IMR-90 (cell line): Measurements from ENCODE around the gene RTP5. TPM values are rescaled to one million over a fixed set of nuclear protein-coding genes. Genes with fewer than 3 reads are reported as not detected.

Experiments
- ATAC-seq: fragments of 200-7000 bp; cut with Tn5 transposase; 2 replicates; pipeline ENCODE4 v1.9.1; 2020; ENCODE audit warnings: low read depth, mild to moderate bottlenecking, moderate library complexity
- BruUV-seq: library from RNA; stranded (reverse); fragments of 400-500 nt; replicated peaks from 2 replicates; lab custom pipeline; 2021; lab: Mats Ljungman, UMichigan
- CTCF ChIA-PET: fragments of 300-600 bp; formaldehyde crosslinking; extraction: SDS; loops from one replicate; lab custom pipeline; 2021; ENCODE audit warnings: antibody characterized with exemption; lab: Yijun Ruan, JAX
- POLR2A ChIA-PET: fragments of 300-600 bp; sonication (Branson Sonifier 250); formaldehyde crosslinking; loops from one replicate; lab custom pipeline; 2022; ENCODE audit warnings: antibody characterized with exemption; ENCODE audit not compliant: unreplicated experiment; lab: Charles Lee
- DNase-seq: peaks from one replicate; pipeline ENCODE4 v3.0.0; 2013
- H2AFZ ChIP-seq: replicated peaks from 2 replicates; pipeline ENCODE3; 2013; ENCODE audit warnings: low read length, mild to moderate bottlenecking; ENCODE audit not compliant: poor library complexity
- H2AK5ac ChIP-seq: 2 replicates; pipeline ENCODE4 v1.6.1; 2013; ENCODE audit warnings: low read depth, low read length, inconsistent platforms
- H2AK9ac ChIP-seq: replicated peaks from 2 replicates; pipeline ENCODE3; 2013; ENCODE audit warnings: mild to moderate bottlenecking, low read depth, low read length, moderate library complexity; ENCODE audit not compliant: poor library complexity
- H2BK120ac ChIP-seq: 2 replicates; pipeline ENCODE4 v1.6.1; 2013; ENCODE audit warnings: low read depth, low read length, inconsistent platforms
- H2BK15ac ChIP-seq: 3 replicates; pipeline ENCODE4 v1.6.1; 2013; ENCODE audit warnings: low read depth, low read length, inconsistent platforms
- H2BK20ac ChIP-seq: 2 replicates; pipeline ENCODE4 v1.6.1; 2013; ENCODE audit warnings: low read depth, mild to moderate bottlenecking, inconsistent platforms, low read length, moderate library complexity
- H2BK5ac ChIP-seq: 2 replicates; pipeline ENCODE4 v1.6.1; 2013; ENCODE audit warnings: mild to moderate bottlenecking, low read depth, low read length, inconsistent platforms; ENCODE audit not compliant: poor library complexity, severe bottlenecking
- H3K14ac ChIP-seq: replicated peaks from 2 replicates; pipeline ENCODE4 v1.6.1; 2013; ENCODE audit warnings: low read depth, low read length, inconsistent platforms
- H3K18ac ChIP-seq: 2 replicates; pipeline ENCODE4 v1.6.1; 2013; ENCODE audit warnings: low read depth, low read length, control low read depth
- H3K23ac ChIP-seq: 2 replicates; pipeline ENCODE4 v1.6.1; 2013; ENCODE audit warnings: low read depth, low read length, inconsistent platforms
- H3K27ac ChIP-seq: 2 replicates; pipeline ENCODE4 v1.5.1; 2013; ENCODE audit warnings: mild to moderate bottlenecking, control low read depth, low read length; ENCODE audit not compliant: insufficient read depth
- H3K27me3 ChIP-seq: 2 replicates; pipeline ENCODE4 v1.6.1; 2013; ENCODE audit warnings: low read length; ENCODE audit not compliant: control insufficient read depth, insufficient read depth
- H3K36me3 ChIP-seq: 2 replicates; pipeline ENCODE4 v1.6.1; 2013; ENCODE audit warnings: low read length, mixed read lengths; ENCODE audit not compliant: control insufficient read depth, insufficient read depth
- H3K4ac ChIP-seq: 2 replicates; pipeline ENCODE4 v1.6.1; 2013; ENCODE audit warnings: low read depth, low read length, inconsistent platforms
- H3K4me1 ChIP-seq: 2 replicates; pipeline ENCODE4 v1.6.1; 2013; ENCODE audit warnings: low read length, mixed read lengths; ENCODE audit not compliant: control insufficient read depth, insufficient read depth
- H3K4me2 ChIP-seq: 2 replicates; pipeline ENCODE4 v1.6.1; 2013; ENCODE audit warnings: low read depth, mild to moderate bottlenecking, control low read depth, low read length, moderate library complexity
- H3K4me3 ChIP-seq: 2 replicates; pipeline ENCODE4 v1.5.1; 2013; ENCODE audit warnings: low read depth, mild to moderate bottlenecking, control low read depth, low read length, moderate library complexity; ENCODE audit not compliant: insufficient read depth
- H3K56ac ChIP-seq: 2 replicates; pipeline ENCODE4 v1.6.1; 2013; ENCODE audit warnings: low read length, inconsistent platforms; ENCODE audit not compliant: insufficient read depth; ENCODE audit errors: extremely low read depth
- H3K79me1 ChIP-seq, 2 experiments: 2 replicates each; pipeline ENCODE4 v1.6.1; 2013; ENCODE audit warnings: low read length in 2 of 2, inconsistent platforms in 1 of 2, low read depth in 1 of 2
- H3K9ac ChIP-seq: 2 replicates; pipeline ENCODE4 v1.6.1; 2013; ENCODE audit warnings: low read depth, low read length, control low read depth
- H3K9me1 ChIP-seq: 2 replicates; pipeline ENCODE4 v1.6.1; 2013; ENCODE audit warnings: low read length, inconsistent platforms; ENCODE audit not compliant: insufficient read depth
- H3K9me3 ChIP-seq: 2 replicates; pipeline ENCODE4 v1.6.1; 2013; ENCODE audit warnings: low read length; ENCODE audit not compliant: control insufficient read depth, insufficient read depth
- H4K20me1 ChIP-seq: 2 replicates; pipeline ENCODE4 v1.6.1; 2013; ENCODE audit warnings: low read length, inconsistent platforms; ENCODE audit not compliant: insufficient read depth
- H4K5ac ChIP-seq: 2 replicates; pipeline ENCODE4 v1.6.1; 2013; ENCODE audit warnings: mild to moderate bottlenecking, low read depth, low read length, control low read depth
- H4K8ac ChIP-seq, 2 experiments: 2 replicates each; pipeline ENCODE4 v1.6.1; 2013; ENCODE audit warnings: low read depth in 2 of 2, low read length in 2 of 2, control low read depth in 1 of 2, inconsistent platforms in 1 of 2
- H4K91ac ChIP-seq: 2 replicates; pipeline ENCODE4 v1.6.1; 2013; ENCODE audit warnings: low read depth, low read length, inconsistent platforms; ENCODE audit not compliant: insufficient read depth
- BHLHE40 ChIP-seq: fragments of 150-350 bp; IDR thresholded peaks from 2 replicates; pipeline ENCODE4 v1.6.1; 2016; ENCODE audit warnings: mild to moderate bottlenecking, low read depth, low read length
- CEBPB ChIP-seq: IDR thresholded peaks from 2 replicates; pipeline ENCODE4 v1.6.1; 2012; ENCODE audit warnings: low read depth, low read length, improper control_type of control experiment
- CHD1 ChIP-seq: IDR thresholded peaks from 2 replicates; pipeline ENCODE4 v1.6.1; 2012; ENCODE audit warnings: low read depth, low read length, improper control_type of control experiment
- CTCF ChIP-seq: conservative IDR thresholded peaks from 2 replicates; pipeline ENCODE4 v1.5.1; 2012; ENCODE audit warnings: mild to moderate bottlenecking, low read depth, low read length, improper control_type of control experiment
- ELK1 ChIP-seq: fragments of 150-350 bp; IDR thresholded peaks from 2 replicates; pipeline ENCODE4 v1.6.1; 2016; ENCODE audit warnings: low read depth, mild to moderate bottlenecking, low read length, moderate library complexity, borderline replicate concordance
- FOS ChIP-seq: fragments of 150-350 bp; IDR thresholded peaks from 2 replicates; pipeline ENCODE4 v1.6.1; 2016; ENCODE audit warnings: low read depth, low read length
- MAFK ChIP-seq: IDR thresholded peaks from 2 replicates; pipeline ENCODE4 v1.6.1; 2012; ENCODE audit warnings: low read depth, low read length, improper control_type of control experiment
- MXI1 ChIP-seq: IDR thresholded peaks from 2 replicates; pipeline ENCODE4 v1.6.1; 2012; ENCODE audit warnings: low read depth, mild to moderate bottlenecking, low read length, moderate library complexity, borderline replicate concordance
- NFE2L2 ChIP-seq: fragments of 150-350 bp; IDR thresholded peaks from 2 replicates; pipeline ENCODE4 v1.6.1; 2016; ENCODE audit warnings: low read depth, mild to moderate bottlenecking, low read length
- POLR2A ChIP-seq: IDR thresholded peaks from 2 replicates; pipeline ENCODE4 v1.6.1; 2012; ENCODE audit warnings: mild to moderate bottlenecking, low read depth, low read length
- RAD21 ChIP-seq: IDR thresholded peaks from 2 replicates; pipeline ENCODE4 v1.6.1; 2012; ENCODE audit warnings: low read length, improper control_type of control experiment
- RCOR1 ChIP-seq: IDR thresholded peaks from 2 replicates; pipeline ENCODE4 v1.6.1; 2012; ENCODE audit warnings: mild to moderate bottlenecking, low read length, improper control_type of control experiment; ENCODE audit not compliant: insufficient replicate concordance
- USF2 ChIP-seq: fragments of 150-350 bp; IDR thresholded peaks from 2 replicates; pipeline ENCODE4 v1.6.1; 2017; ENCODE audit warnings: mild to moderate bottlenecking, antibody characterized with exemption, low read length, low read depth
- WGBS, 2 experiments: methylation state at CpG; one replicate each; pipeline versions ENCODE4 v1.1.5 to v1.1.7; 2013; ENCODE audit warnings: missing lambda C conversion rate in 2 of 2; ENCODE audit not compliant: insufficient read length in 1 of 2; ENCODE audit errors: extremely low coverage in 2 of 2; 5-methylcytosine and 5-hydroxymethylcytosine counted together
- dilution Hi-C: fragments of 300-500 bp; cut with HindIII; formaldehyde crosslinking; loops from one replicate; pipeline ENCODE4 v1.14.3; 2018; ENCODE audit warnings: low sequenced_read_pairs; ENCODE audit not compliant: unreplicated experiment
- in situ Hi-C: fragments of 300-500 bp; cut with MboI; formaldehyde crosslinking; loops from 3 replicates; pipeline ENCODE4 v1.14.3; 2019; ENCODE audit warnings: low sequenced_read_pairs, inconsistent platforms, mixed read lengths
- intact Hi-C: fragments of 100-400 bp; cut with micrococcal nuclease; formaldehyde crosslinking; loops from 2 replicates; pipeline ENCODE4 v1.10.0; 2022
- polyA plus RNA-seq, 3 experiments: library from polyadenylated mRNA; depleted of rRNA; stranded (reverse); fragments of >200 nt; gene quantifications; 2 replicates each; pipeline ENCODE4 v1.2.3, GENCODE V29; 2012; ENCODE audit warnings: low replicate concordance in 1 of 3
- total RNA-seq: library from RNA; depleted of rRNA; stranded (reverse); fragments of >200 nt; gene quantifications from 2 replicates; pipeline ENCODE4 v1.2.3, GENCODE V29; 2012

Gene RTP5
- total and polyA plus RNA-seq, 2 of the 4 experiments (the other 2 are of a cell fraction): not detected

GRCh38 chr2:241837197-241837965, 32.1 kb upstream of the RTP5 start:
- no peak overlapping the region for H3K9ac ChIP-seq
- H4K20me1 ChIP-seq: no peaks in the 10 kb centered on the region
- no peak overlapping the region for H2AFZ ChIP-seq
- intact Hi-C loops: no loop called here
- no peak overlapping the region for H3K4me3 ChIP-seq
- H3K9me1 ChIP-seq: no peaks in the 10 kb centered on the region
- H3K4ac ChIP-seq: no peak overlapping the region
- H4K91ac ChIP-seq: no peak overlapping the region
- DNase-seq: no peak
- H2BK20ac ChIP-seq: no peak overlapping the region
- no peak for ATAC-seq
- ChIA-PET CTCF (interaction anchor here (1.6 kb wide), 1 partner anchor 12 kb away, joined by 7 read pairs; no protein-coding TSS in a partner anchor), POLR2A (no interaction called here)
- no peak overlapping the region for H2BK15ac ChIP-seq
- no peak overlapping the region for H3K27ac ChIP-seq
- H2BK5ac ChIP-seq: no peak overlapping the region
- no peaks in the 10 kb centered on the region for H3K79me1 ChIP-seq
- no peak overlapping the region for H4K8ac ChIP-seq
- no peak overlapping the region for H3K56ac ChIP-seq
- WGBS, 2 experiments: 6% methylated on average over 3 of the region's 13 CpGs; no CpG with 5 or more reads in 1 of the 2 experiments
- in situ Hi-C loops: no loop called here
- peaks cover 19% of the 10 kb centered on the region for H3K27me3 ChIP-seq
- H2AK9ac ChIP-seq: no peak overlapping the region
- H3K23ac ChIP-seq: no peak overlapping the region
- TF ChIP-seq RAD21 (no peak), ELK1 (no peak), POLR2A (no peak), FOS (no peak), CHD1 (no peak), MAFK (no peak), MXI1 (no peak), USF2 (no peak), BHLHE40 (no peak), NFE2L2 (no peak), CEBPB (no peak), CTCF (no peak), RCOR1 (no peak)
- no peak overlapping the region for H3K4me2 ChIP-seq
- no TSS peak for BruUV-seq
- no peak overlapping the region for H2BK120ac ChIP-seq
- H2AK5ac ChIP-seq: no peak overlapping the region
- no peak overlapping the region for H4K5ac ChIP-seq
- H3K18ac ChIP-seq: no peak overlapping the region
- peaks cover 6% of the 10 kb centered on the region; the same call in 1 of the 2 replicates for H3K9me3 ChIP-seq
- dilution Hi-C loops: no loop called here
- no peaks in the 10 kb centered on the region for H3K4me1 ChIP-seq
- H3K14ac ChIP-seq: no peak overlapping the region
- H3K36me3 ChIP-seq: no peaks in the 10 kb centered on the region
